Mesothelial cell of epicardium (in vitro differentiated cells): ENCODE results near the gene KRTAP10-7. TPM values are rescaled to one million over a fixed set of nuclear protein-coding genes. Genes with fewer than 3 reads are reported as not detected.
"Not testable (repeated sequence)": the region's sequence is repeated elsewhere in the genome, so short reads cannot be mapped to it uniquely, and the experiment has no call there.

Experiments
- DNase-seq, 2 experiments: peaks; one replicate each; pipeline ENCODE4 v3.0.0; 2021; ENCODE audit warnings: low spot score in 2 of 2; ENCODE audit not compliant: unreplicated experiment in 2 of 2
- H3K27ac Mint-ChIP-seq: 2 replicates; pipeline ENCODE4 v1.8.0; 2021; ENCODE audit warnings: mixed read lengths
- H3K27me3 Mint-ChIP-seq: 2 replicates; pipeline ENCODE4 v1.8.0; 2021; ENCODE audit warnings: low read depth, mixed read lengths
- H3K36me3 Mint-ChIP-seq: 2 replicates; pipeline ENCODE4 v1.8.0; 2021; ENCODE audit warnings: mixed read lengths
- H3K4me1 Mint-ChIP-seq: 2 replicates; pipeline ENCODE4 v1.8.0; 2021; ENCODE audit warnings: mixed read lengths
- H3K4me3 Mint-ChIP-seq: 2 replicates; pipeline ENCODE4 v1.8.0; 2021; ENCODE audit warnings: mild to moderate bottlenecking, moderate library complexity, mixed read lengths
- H3K9me3 Mint-ChIP-seq: 2 replicates; pipeline ENCODE4 v1.8.0; 2021; ENCODE audit warnings: mixed read lengths
- CTCF ChIP-seq: fragments of 200-600 bp; sonication (generic); IDR thresholded peaks from one replicate; pipeline ENCODE4 v1.5.0; 2021; ENCODE audit warnings: antibody characterized with exemption; ENCODE audit not compliant: unreplicated experiment
- total RNA-seq: library from RNA; stranded (reverse); gene quantifications from 3 replicates; pipeline ENCODE4 v1.2.1, GENCODE V29; 2021

The KRTAP10-7 gene
- total RNA-seq, 1 donor from 2014 or later, result not detected

- peaks cover 3% of the 10 kb centered on the region for H3K36me3 Mint-ChIP-seq
- TF ChIP-seq CTCF, result no peak
Observed at GRCh38 chr21:44603109-44603875, 2.9 kb downstream of the KRTAP10-7 start.

GRCh38 chr21:44603911-44604310, 3.5 kb downstream of the KRTAP10-7 start:
- peak in 1 of 2 experiments; percentile 31 for DNase-seq
- peaks cover 20% of the 10 kb centered on the region for H3K9me3 Mint-ChIP-seq
- no peaks in the 10 kb centered on the region for H3K36me3 Mint-ChIP-seq
- H3K27ac Mint-ChIP-seq, result no peak overlapping the region
- TF ChIP-seq CTCF, result no peak
- no peak overlapping the region for H3K4me3 Mint-ChIP-seq
- peaks cover 20% of the 10 kb centered on the region for H3K27me3 Mint-ChIP-seq
- H3K4me1 Mint-ChIP-seq, result no peaks in the 10 kb centered on the region

More at GRCh38 chr21:44603109-44603875, 2.9 kb downstream of the KRTAP10-7 start:
- Mint-ChIP-seq H3K9me3 (peaks cover 24% of the 10 kb centered on the region), H3K27ac (no peak overlapping the region), H3K4me1 (no peaks in the 10 kb centered on the region), H3K27me3 (peaks cover 20% of the 10 kb centered on the region), H3K4me3 (no peak overlapping the region)
- peak in 1 of 2 experiments; percentile 25 for DNase-seq

GRCh38 chr21:44606495-44606894, 6.1 kb downstream of the KRTAP10-7 start:
- H3K9me3 Mint-ChIP-seq, result peaks cover 39% of the 10 kb centered on the region
- H3K4me1 Mint-ChIP-seq, result no peaks in the 10 kb centered on the region
- no peak overlapping the region for H3K27ac Mint-ChIP-seq

GRCh38 chr21:44609193-44609592, 8.8 kb downstream of the KRTAP10-7 start:
- no peak overlapping the region for H3K27ac Mint-ChIP-seq
- H3K4me3 Mint-ChIP-seq, result no peak overlapping the region
- no peaks in the 10 kb centered on the region for H3K36me3 Mint-ChIP-seq
- TF ChIP-seq CTCF, result no peak
- no peaks in the 10 kb centered on the region for H3K4me1 Mint-ChIP-seq
- peaks cover 40% of the 10 kb centered on the region for H3K9me3 Mint-ChIP-seq
- H3K27me3 Mint-ChIP-seq, result peaks cover 13% of the 10 kb centered on the region
- no peak for DNase-seq

More at GRCh38 chr21:44606495-44606894, 6.1 kb downstream of the KRTAP10-7 start:
- no peak for TF ChIP-seq CTCF
- no peak for DNase-seq
- Mint-ChIP-seq H3K27me3 (peaks cover 20% of the 10 kb centered on the region), H3K36me3 (no peaks in the 10 kb centered on the region), H3K4me3 (no peak overlapping the region)

GRCh38 chr21:44610157-44610843, 9.9 kb downstream of the KRTAP10-7 start:
- H3K9me3 Mint-ChIP-seq, result peaks cover 31% of the 10 kb centered on the region
- not testable (repeated sequence) for H3K36me3 Mint-ChIP-seq, H3K4me3 Mint-ChIP-seq, H3K27ac Mint-ChIP-seq, DNase-seq, H3K4me1 Mint-ChIP-seq, H3K27me3 Mint-ChIP-seq

- Mint-ChIP-seq H3K9me3 (peaks cover 23% of the 10 kb centered on the region), H3K4me3 (no peak overlapping the region), H3K27ac (no peak overlapping the region), H3K27me3 (peaks cover 2% of the 10 kb centered on the region), H3K4me1 (no peaks in the 10 kb centered on the region), H3K36me3 (no peaks in the 10 kb centered on the region)
- no peak for DNase-seq
- no peak for TF ChIP-seq CTCF
Observed at GRCh38 chr21:44611551-44611950, 11.2 kb downstream of the KRTAP10-7 start.
